ENCODE measurements around the gene CELF2. TPM values are rescaled to one million over a fixed set of nuclear protein-coding genes. Genes with fewer than 3 reads are reported as not detected.

The CELF2 gene
- total and polyA plus RNA-seq, 2 of the 4 experiments (the other 2 are of a cell fraction), result 3.5 to 6.6 TPM

- Histone ChIP-seq H3K27me3 (ENCODE audit: control insufficient read depth, insufficient read depth, low read length) (0 out of 2 replicates have a peak, but pooled peaks cover 1% of the 10 kb centered on the region), H3K79me1 (ENCODE audit: low read depth in 1 of 2, low read length in 2 of 2) (no peaks in the 10 kb centered on the region), H2BK15ac (ENCODE audit: low read depth, low read length) (no peak overlapping the region), H3K4me1 (ENCODE audit: control insufficient read depth, insufficient read depth, low read length) (peaks cover 2% of the 10 kb centered on the region; the same call in 1 of the 2 replicates), H4K8ac (ENCODE audit: low read depth in 2 of 2, low read length in 2 of 2) (no peak overlapping the region), H3K56ac (ENCODE audit: extremely low read depth, insufficient read depth, low read length) (no peak overlapping the region), H4K20me1 (ENCODE audit: insufficient read depth, low read length) (no peaks in the 10 kb centered on the region), H3K4me3 (ENCODE audit: insufficient read depth, low read depth, low read length) (no peak overlapping the region), H2AK5ac (ENCODE audit: low read depth, low read length) (no peak overlapping the region), H2AFZ (replicated peaks; ENCODE audit: low read length, poor library complexity) (no peak overlapping the region), H3K18ac (ENCODE audit: low read depth, low read length) (no peak overlapping the region), H3K4me2 (ENCODE audit: low read depth, low read length) (no peak overlapping the region), H2AK9ac (replicated peaks; ENCODE audit: low read depth, low read length, poor library complexity) (no peak overlapping the region), H4K5ac (ENCODE audit: low read depth, low read length) (no peak overlapping the region), H3K36me3 (ENCODE audit: control insufficient read depth, insufficient read depth, low read length) (no peaks in the 10 kb centered on the region), H3K27ac (ENCODE audit: insufficient read depth, low read length) (no peak overlapping the region), H3K9me3 (ENCODE audit: control insufficient read depth, insufficient read depth, low read length) (0 out of 2 replicates have a peak, but pooled peaks cover 2% of the 10 kb centered on the region), H2BK5ac (ENCODE audit: low read depth, low read length, poor library complexity, severe bottlenecking) (no peak overlapping the region), H3K4ac (ENCODE audit: low read depth, low read length) (no peak overlapping the region), H2BK20ac (ENCODE audit: low read depth, low read length) (no peak overlapping the region), H3K9me1 (ENCODE audit: insufficient read depth, low read length) (no peaks in the 10 kb centered on the region), H3K14ac (replicated peaks; ENCODE audit: low read depth, low read length) (no peak overlapping the region), H3K9ac (ENCODE audit: low read depth, low read length) (no peak overlapping the region), H3K23ac (ENCODE audit: low read depth, low read length) (no peak overlapping the region), H2BK120ac (ENCODE audit: low read depth, low read length) (no peak overlapping the region), H4K91ac (ENCODE audit: insufficient read depth, low read depth, low read length) (no peak overlapping the region)
- CTCF ChIA-PET, result no interaction called here
- WGBS, 2 experiments (ENCODE audit: extremely low coverage in 2 of 2, insufficient read length in 1 of 2), result 44% methylated on average over 1 of the region's 2 CpGs; no CpG with 5 or more reads in 1 of the 2 experiments
- BruUV-seq (replicated peaks), result no TSS peak
- in situ Hi-C loops (cut with MboI; ENCODE audit: low sequenced_read_pairs), result no loop called here
- TF ChIP-seq USF2 (IDR thresholded peaks at IDR 0.05; ENCODE audit: low read depth, low read length) (no peak), BHLHE40 (IDR thresholded peaks at IDR 0.05; ENCODE audit: low read depth, low read length) (no peak), CHD1 (IDR thresholded peaks at IDR 0.05; ENCODE audit: low read depth, low read length) (no peak), MAFK (IDR thresholded peaks at IDR 0.05; ENCODE audit: low read depth, low read length) (no peak), RFX5 (IDR thresholded peaks at IDR 0.05; ENCODE audit: low read depth, low read length) (no peak), NFE2L2 (IDR thresholded peaks at IDR 0.05; ENCODE audit: low read depth, low read length) (no peak), MXI1 (IDR thresholded peaks at IDR 0.05; ENCODE audit: borderline replicate concordance, low read depth, low read length) (no peak), FOS (IDR thresholded peaks at IDR 0.05; ENCODE audit: low read depth, low read length) (no peak), POLR2A (IDR thresholded peaks at IDR 0.05; ENCODE audit: low read depth, low read length) (no peak), ELK1 (IDR thresholded peaks at IDR 0.05; ENCODE audit: borderline replicate concordance, low read depth, low read length) (no peak), SMC3 (IDR thresholded peaks at IDR 0.05; ENCODE audit: low read depth, low read length) (no peak), MAZ (IDR thresholded peaks at IDR 0.05; ENCODE audit: borderline replicate concordance, low read depth, low read length) (no peak), CEBPB (IDR thresholded peaks at IDR 0.05; ENCODE audit: low read depth, low read length) (no peak), CTCF (conservative IDR thresholded peaks at IDR 0.05; ENCODE audit: low read depth, low read length) (no peak), RAD21 (IDR thresholded peaks at IDR 0.05; ENCODE audit: low read length) (no peak), RCOR1 (IDR thresholded peaks at IDR 0.05; ENCODE audit: insufficient replicate concordance, low read length) (no peak)
- POLR2A ChIA-PET (ENCODE audit: unreplicated experiment), result no interaction called here
- intact Hi-C loops (cut with micrococcal nuclease), result no loop called here
- no peak for DNase-seq
- no peak for ATAC-seq (ENCODE audit: low read depth)
- dilution Hi-C loops (cut with HindIII; ENCODE audit: low sequenced_read_pairs, unreplicated experiment), result no loop called here
These were observed 26.5 kb upstream of the CELF2 start for GRCh38 chr10:10991144-10991543.
